BLaER1 treated with 17β-estradiol and CSF1 and Interleukin-3, amounts not matched to agents 10 nM and 100 nM (cell line): Measurements from ENCODE around the gene EDARADD.
"Not testable (repeated sequence)": the region's sequence is repeated elsewhere in the genome, so short reads cannot be mapped to it uniquely, and the experiment has no call there.

Source experiments
- H3K27ac ChIP-seq, 11 experiments: shearing (Covaris generic); formaldehyde crosslinking; 2 replicates each; pipeline ENCODE4 v1.8.1; 2022
- H3K27me3 ChIP-seq, 11 experiments: shearing (Covaris generic); formaldehyde crosslinking; 2 replicates each; pipeline ENCODE4 v1.8.1; 2022
- H3K36me3 ChIP-seq, 11 experiments: shearing (Covaris generic); formaldehyde crosslinking; 2 replicates each; pipeline ENCODE4 v1.8.1; 2022
- H3K4me1 ChIP-seq, 10 experiments: shearing (Covaris generic); formaldehyde crosslinking; 2 replicates each; pipeline ENCODE4 v1.8.1; 2022
- H3K4me2 ChIP-seq, 11 experiments: shearing (Covaris generic); formaldehyde crosslinking; 2 replicates each; pipeline ENCODE4 v1.8.1; 2022
- H3K4me3 ChIP-seq, 10 experiments: shearing (Covaris generic); formaldehyde crosslinking; 2 replicates each; pipeline ENCODE4 v1.8.1; 2022
- H3K9ac ChIP-seq, 11 experiments: shearing (Covaris generic); formaldehyde crosslinking; 2 replicates each; pipeline ENCODE4 v1.8.1; 2022
- H3K9me3 ChIP-seq, 11 experiments: shearing (Covaris generic); formaldehyde crosslinking; replicated peaks in 1 of 11; 2 replicates each; pipeline ENCODE4 v1.8.1; 2022
- H4K20me1 ChIP-seq, 11 experiments: shearing (Covaris generic); formaldehyde crosslinking; 2 replicates each; pipeline ENCODE4 v1.8.1; 2022
- Cebpa-rat ChIP-seq, 11 experiments: shearing (Covaris generic); IDR thresholded peaks; 2 replicates each; pipeline ENCODE4 v1.8.1; 2022

The EDARADD gene

DNA sequence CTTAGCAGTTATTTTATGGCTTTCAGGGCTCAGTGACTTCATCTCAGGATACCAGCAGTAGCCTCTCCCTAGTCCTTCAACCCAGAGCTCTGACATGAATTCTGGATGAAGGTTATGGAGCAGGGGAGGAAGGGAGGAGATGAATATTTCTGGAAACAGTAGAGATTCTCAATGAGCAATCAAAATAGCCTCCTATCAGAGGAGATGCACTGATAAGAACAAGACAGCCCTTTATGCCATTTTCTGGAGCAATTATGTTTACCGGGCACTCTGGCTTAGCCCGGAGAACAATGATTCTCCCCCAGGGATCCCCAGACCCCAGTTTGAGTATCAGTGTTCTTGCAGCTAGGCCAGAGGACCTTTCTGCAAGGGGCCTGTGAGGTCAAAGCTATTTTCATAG lies 37.9 kb upstream of the EDARADD start:
- Histone ChIP-seq H3K9ac (no peak overlapping the region), H3K27me3 (no peaks in the 10 kb centered on the region), H4K20me1 (no peaks in the 10 kb centered on the region), H3K4me3 (no peak overlapping the region), H3K4me2 (no peak overlapping the region), H3K4me1 (peaks cover 0 to 10% (median 0%) of the 10 kb centered on the region in 10 experiments; a peak in 5 of 20 replicates), H3K36me3 (no peaks in the 10 kb centered on the region), H3K27ac (no peak overlapping the region), H3K9me3 (peaks cover 0 to 27% (median 14%) of the 10 kb centered on the region in 11 experiments; a peak in 15 of 22 replicates)
- no peak for TF ChIP-seq Cebpa-rat (IDR thresholded peaks at IDR 0.05)

DNA sequence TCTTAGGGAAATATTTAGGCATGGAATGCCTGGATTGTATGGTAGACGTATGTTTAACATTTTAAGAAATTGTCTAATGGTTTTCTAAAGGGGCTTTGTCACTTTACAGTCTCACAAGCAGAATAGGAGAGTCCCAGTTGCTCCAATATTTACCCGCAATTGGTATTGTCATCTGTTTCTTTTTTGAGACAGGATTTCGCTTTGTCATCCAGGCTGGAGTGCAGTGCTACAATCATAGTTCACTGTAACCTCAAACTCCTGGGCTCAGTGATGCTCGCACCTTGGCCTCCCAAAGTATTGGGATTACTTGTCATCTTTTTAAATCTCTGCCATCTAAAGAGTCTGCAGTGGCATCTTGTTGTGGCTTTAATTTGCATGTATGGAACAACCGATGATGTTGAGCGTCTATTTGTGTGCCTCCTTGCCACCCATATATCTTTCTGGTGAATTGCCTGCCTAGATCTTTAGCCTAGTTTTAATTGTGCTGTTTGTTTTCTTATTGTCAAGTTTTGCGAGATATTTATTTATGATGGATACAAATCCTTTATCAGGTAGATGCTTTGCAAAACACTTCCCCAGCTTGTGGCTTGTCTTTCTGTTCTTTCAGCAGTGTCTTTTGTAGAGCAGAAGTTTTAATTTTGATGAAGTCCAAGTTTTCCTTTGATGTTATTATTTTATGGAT lies 32.0 kb upstream of the EDARADD start:
- Histone ChIP-seq H3K27me3 (no peaks in the 10 kb centered on the region), H3K9me3 (peaks cover 0 to 27% (median 14%) of the 10 kb centered on the region in 11 experiments; a peak in 15 of 22 replicates), H4K20me1 (no peaks in the 10 kb centered on the region), H3K4me2 (no peak overlapping the region), H3K36me3 (no peaks in the 10 kb centered on the region), H3K9ac (no peak overlapping the region), H3K27ac (no peak overlapping the region), H3K4me3 (no peak overlapping the region), H3K4me1 (no peaks in the 10 kb centered on the region)
- TF ChIP-seq Cebpa-rat (IDR thresholded peaks at IDR 0.05): no peak

DNA sequence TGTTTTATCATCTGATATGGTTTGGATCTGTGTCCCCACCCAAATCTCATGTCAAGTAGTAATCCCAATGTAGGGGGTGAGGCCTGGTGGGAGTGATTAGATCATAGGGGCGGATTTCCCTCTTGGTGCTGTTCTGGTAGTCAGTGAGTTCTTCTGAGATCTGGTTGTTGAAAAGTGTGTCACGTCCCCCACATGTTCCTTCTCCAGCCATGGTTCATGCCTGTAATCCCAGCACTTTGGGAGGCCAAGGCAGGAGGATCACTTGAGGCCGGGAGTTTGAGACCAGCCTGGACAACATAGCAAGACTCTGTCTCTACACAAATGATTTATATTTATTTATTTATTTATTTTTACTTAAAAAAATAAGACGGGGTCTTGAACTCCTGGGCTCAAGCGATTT lies 30.8 kb upstream of the EDARADD start:
- no peak overlapping the region for H3K27ac ChIP-seq
- H3K4me3 ChIP-seq: no peak overlapping the region
- TF ChIP-seq Cebpa-rat (IDR thresholded peaks at IDR 0.05): no peak
- no peaks in the 10 kb centered on the region for H3K36me3 ChIP-seq
- peaks cover 0 to 21% (median 11%) of the 10 kb centered on the region in 11 experiments; a peak in 15 of 22 replicates for H3K9me3 ChIP-seq
- H3K4me2 ChIP-seq: no peak overlapping the region
- H3K9ac ChIP-seq: no peak overlapping the region
- H4K20me1 ChIP-seq: no peaks in the 10 kb centered on the region
- H3K27me3 ChIP-seq: no peaks in the 10 kb centered on the region
- H3K4me1 ChIP-seq: no peaks in the 10 kb centered on the region

DNA sequence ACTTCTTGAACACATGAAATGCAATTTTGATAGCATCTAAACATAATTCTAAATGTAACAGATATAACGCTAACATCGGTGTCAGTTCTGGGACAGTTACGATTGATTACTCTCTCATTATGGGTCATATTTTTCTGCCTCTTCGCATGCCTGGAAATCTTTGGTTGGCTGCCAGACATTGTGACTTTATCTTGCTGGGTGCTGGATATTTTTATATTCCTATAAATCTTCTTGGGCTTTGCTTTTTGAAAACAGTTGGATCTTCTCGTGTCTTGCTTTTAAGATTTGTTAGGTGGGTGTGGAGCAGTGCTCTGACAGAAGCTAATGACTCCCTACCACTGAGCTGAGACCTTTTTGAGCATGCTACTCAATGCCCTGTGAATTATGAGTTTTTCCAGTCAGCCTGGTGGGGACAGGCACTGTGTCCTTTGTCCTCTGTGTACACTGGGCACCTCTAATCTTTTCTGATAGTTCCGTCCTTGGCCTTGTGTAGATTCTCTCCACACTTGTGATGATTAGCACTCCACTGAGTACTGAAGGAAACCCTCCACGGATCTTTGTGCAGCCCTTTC lies 28.0 kb upstream of the EDARADD start:
- H3K27ac ChIP-seq: no peak overlapping the region
- H3K4me1 ChIP-seq: no peaks in the 10 kb centered on the region
- no peak for TF ChIP-seq Cebpa-rat (IDR thresholded peaks at IDR 0.05)
- H3K4me2 ChIP-seq: no peak overlapping the region
- no peaks in the 10 kb centered on the region for H3K36me3 ChIP-seq
- no peak overlapping the region for H3K4me3 ChIP-seq
- H4K20me1 ChIP-seq: no peaks in the 10 kb centered on the region
- H3K9me3 ChIP-seq: peaks cover 0 to 16% (median 6%) of the 10 kb centered on the region in 11 experiments; a peak in 11 of 22 replicates
- no peak overlapping the region for H3K9ac ChIP-seq
- H3K27me3 ChIP-seq: no peaks in the 10 kb centered on the region

DNA sequence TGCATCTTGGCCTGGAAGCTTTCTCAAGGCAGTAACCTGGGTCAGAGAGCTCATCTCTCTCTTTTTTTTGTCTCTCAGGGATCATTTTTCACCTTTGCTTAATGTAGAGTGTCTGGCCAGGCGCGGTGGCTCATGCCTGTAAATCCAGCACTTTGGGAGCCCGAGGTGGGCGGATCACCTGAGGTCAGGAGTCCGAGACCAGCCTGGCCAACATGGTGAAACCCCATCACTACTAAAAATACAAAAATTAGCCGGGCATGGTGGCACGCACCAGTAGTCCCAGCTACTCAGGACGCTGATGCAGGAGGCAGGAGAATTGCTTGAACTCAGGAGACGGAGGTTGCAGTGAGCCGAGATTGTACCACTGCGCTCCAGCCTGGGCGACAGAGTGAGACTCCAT lies 27.4 kb upstream of the EDARADD start:
- H3K4me1 ChIP-seq, H3K27ac ChIP-seq: not testable (repeated sequence)

DNA sequence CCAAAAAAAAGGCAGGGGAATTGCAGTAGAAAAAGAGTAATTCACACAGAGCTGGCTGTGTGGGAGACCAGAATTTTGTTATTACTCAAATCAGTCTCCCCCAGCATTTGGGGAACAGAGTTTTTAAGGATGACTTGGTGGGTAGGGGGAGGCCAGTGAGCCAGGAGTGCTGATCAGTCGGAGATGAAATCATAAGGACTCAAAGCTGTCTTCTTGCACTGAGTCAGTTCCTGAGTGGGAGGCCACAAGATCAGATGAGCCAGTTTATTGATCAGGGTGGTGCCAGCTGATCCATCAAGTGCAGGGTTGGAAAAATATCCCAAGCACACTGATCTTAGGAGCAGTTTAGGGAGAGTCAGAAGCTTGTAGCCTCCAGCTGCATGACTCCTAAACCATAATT lies 23.7 kb upstream of the EDARADD start:
- H3K36me3 ChIP-seq: no peaks in the 10 kb centered on the region
- no peak overlapping the region for H3K27ac ChIP-seq
- H3K9me3 ChIP-seq: peaks cover 0 to 16% (median 6%) of the 10 kb centered on the region in 11 experiments; a peak in 11 of 22 replicates
- TF ChIP-seq Cebpa-rat (IDR thresholded peaks at IDR 0.05): no peak
- H3K4me2 ChIP-seq: no peak overlapping the region
- no peaks in the 10 kb centered on the region for H3K27me3 ChIP-seq
- H3K4me1 ChIP-seq: no peaks in the 10 kb centered on the region
- H3K9ac ChIP-seq: no peak overlapping the region
- H3K4me3 ChIP-seq: no peak overlapping the region
- H4K20me1 ChIP-seq: no peaks in the 10 kb centered on the region

More for the DNA sequence above, 27.4 kb upstream of the EDARADD start:
- H3K36me3 ChIP-seq, H4K20me1 ChIP-seq, H3K27me3 ChIP-seq, H3K9ac ChIP-seq, H3K4me3 ChIP-seq, H3K4me2 ChIP-seq: not testable (repeated sequence)
- peaks cover 0 to 16% (median 6%) of the 10 kb centered on the region in 11 experiments; a peak in 11 of 22 replicates for H3K9me3 ChIP-seq

DNA sequence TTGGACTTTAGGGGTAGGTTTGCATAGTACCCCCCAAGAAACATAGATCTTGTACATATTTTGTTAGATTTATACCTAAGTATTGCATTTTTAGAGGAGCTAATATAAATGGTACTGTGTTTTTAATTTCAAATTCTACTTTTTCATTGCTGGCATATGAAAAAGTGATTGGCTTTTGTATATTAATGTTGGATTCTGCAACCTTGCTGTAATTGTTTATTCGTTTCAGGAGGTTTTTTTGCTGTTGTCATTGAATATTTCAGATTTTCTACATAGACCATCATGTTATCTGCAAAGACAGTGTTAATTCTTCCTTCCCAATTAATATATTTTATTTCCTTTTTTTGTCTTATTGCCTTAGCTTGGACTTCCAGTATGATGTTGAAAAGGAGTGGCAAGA lies 23.0 kb upstream of the EDARADD start:
- no peak overlapping the region for H3K4me3 ChIP-seq
- no peaks in the 10 kb centered on the region for H3K4me1 ChIP-seq
- no peaks in the 10 kb centered on the region for H3K27me3 ChIP-seq
- no peak overlapping the region for H3K4me2 ChIP-seq
- peaks cover 0 to 16% (median 6%) of the 10 kb centered on the region in 11 experiments; a peak in 11 of 22 replicates for H3K9me3 ChIP-seq
- no peak overlapping the region for H3K27ac ChIP-seq
- no peaks in the 10 kb centered on the region for H4K20me1 ChIP-seq
- H3K36me3 ChIP-seq: no peaks in the 10 kb centered on the region
- TF ChIP-seq Cebpa-rat (IDR thresholded peaks at IDR 0.05): no peak
- H3K9ac ChIP-seq: no peak overlapping the region

DNA sequence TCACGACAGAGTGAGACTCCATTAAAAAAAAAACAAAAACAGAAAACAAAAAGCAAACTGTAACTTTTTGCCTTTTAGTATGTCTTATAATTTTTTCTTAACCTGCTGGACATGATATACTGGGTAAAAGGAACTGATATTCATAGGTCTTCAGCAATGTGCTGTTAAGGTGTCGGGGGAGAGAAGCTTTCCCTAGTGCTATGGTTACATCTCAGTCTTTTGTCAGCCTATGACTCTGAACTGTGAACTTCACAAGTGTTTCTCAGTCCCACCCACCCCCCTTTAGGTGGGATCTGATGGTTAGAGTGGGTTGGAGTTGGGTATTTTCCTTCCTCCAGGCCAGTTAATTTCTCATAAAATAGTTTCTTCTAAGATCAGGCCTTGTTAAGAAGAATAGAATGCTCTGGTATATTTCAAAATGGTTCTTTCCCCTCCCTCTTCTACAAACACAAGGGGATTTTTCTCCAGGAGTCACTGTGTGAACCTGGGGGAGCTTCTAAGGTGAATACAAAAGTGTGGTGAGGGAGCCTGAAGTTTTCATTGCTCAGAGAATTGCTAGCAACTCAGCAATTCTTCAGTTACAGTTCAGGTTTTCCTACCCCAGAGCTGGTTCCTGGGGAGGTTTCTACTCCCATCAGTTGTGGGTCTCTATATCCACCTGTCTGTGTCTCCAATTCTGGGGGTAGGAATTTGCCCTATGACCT lies 16.1 kb upstream of the EDARADD start:
- TF ChIP-seq Cebpa-rat (IDR thresholded peaks at IDR 0.05): no peak

DNA sequence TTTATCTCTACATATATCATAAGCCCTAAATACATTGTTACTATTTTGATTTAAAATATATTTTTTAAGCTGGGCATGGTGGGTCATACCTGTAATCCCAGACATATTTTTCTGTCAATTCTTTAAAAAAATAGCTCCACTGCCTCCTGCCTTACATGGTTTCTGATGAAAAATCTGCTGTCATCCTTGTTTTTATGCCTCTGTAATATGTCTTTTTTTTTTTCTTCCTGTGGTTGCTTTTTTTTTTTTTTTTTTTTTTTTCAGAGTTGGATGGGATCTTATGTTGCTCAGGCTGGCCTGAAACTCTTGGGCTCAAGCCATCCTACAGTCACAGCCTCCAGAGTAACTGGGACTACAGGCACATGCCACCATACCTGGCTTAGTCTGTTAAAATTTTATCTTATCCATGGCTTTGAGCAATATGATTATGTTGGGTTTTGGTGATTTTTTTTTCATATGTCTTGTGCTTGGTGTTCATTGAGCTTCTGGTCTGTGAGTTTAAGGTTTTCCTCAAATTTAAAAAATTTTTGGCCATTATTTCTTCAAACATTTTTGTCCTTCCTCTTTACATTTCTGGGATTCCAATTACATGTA lies 12.4 kb upstream of the EDARADD start:
- no peaks in the 10 kb centered on the region for H4K20me1 ChIP-seq
- H3K4me3 ChIP-seq: no peak overlapping the region
- H3K9ac ChIP-seq: no peak overlapping the region
- no peaks in the 10 kb centered on the region for H3K27me3 ChIP-seq
- TF ChIP-seq Cebpa-rat (IDR thresholded peaks at IDR 0.05): no peak
- H3K36me3 ChIP-seq: no peaks in the 10 kb centered on the region
- no peak overlapping the region for H3K27ac ChIP-seq
- H3K4me1 ChIP-seq: no peaks in the 10 kb centered on the region
- H3K9me3 ChIP-seq: peaks cover 0 to 9% (median 0%) of the 10 kb centered on the region in 11 experiments; a peak in 4 of 22 replicates
- no peak overlapping the region for H3K4me2 ChIP-seq

More for the DNA sequence above, 16.1 kb upstream of the EDARADD start:
- H3K4me2 ChIP-seq: no peak overlapping the region
- H3K9me3 ChIP-seq: peaks cover 0 to 9% (median 0%) of the 10 kb centered on the region in 11 experiments; a peak in 4 of 22 replicates
- H4K20me1 ChIP-seq: no peaks in the 10 kb centered on the region
- no peaks in the 10 kb centered on the region for H3K36me3 ChIP-seq
- no peak overlapping the region for H3K27ac ChIP-seq
- H3K27me3 ChIP-seq: no peaks in the 10 kb centered on the region
- no peaks in the 10 kb centered on the region for H3K4me1 ChIP-seq
- H3K9ac ChIP-seq: no peak overlapping the region
- H3K4me3 ChIP-seq: no peak overlapping the region
